GM12892 (cell line): ENCODE data around the gene SLCO2A1.

ENCODE experiments used
- POLR2A ChIP-seq: IDR thresholded peaks from 2 replicates; pipeline ENCODE4 v1.6.1; 2011; ENCODE audit warnings: low read depth, low read length, control low read depth
- POLR2AphosphoS5 ChIP-seq: IDR thresholded peaks from 2 replicates; pipeline ENCODE4 v1.6.1; 2011; ENCODE audit warnings: low read depth, low read length, control low read depth
- TAF1 ChIP-seq: IDR thresholded peaks from 2 replicates; pipeline ENCODE4 v1.6.1; 2011; ENCODE audit warnings: low read depth, mild to moderate bottlenecking, control low read depth, low read length, borderline replicate concordance

- TF ChIP-seq POLR2AphosphoS5 (no peak), POLR2A (no peak), TAF1 (no peak)
Measured at GRCh38 chr3:133934996-133935842, 94.5 kb downstream of the SLCO2A1 start.
